Effector CD8-positive, alpha-beta T cell (primary cell): ENCODE data around the gene ADCY7.
"Not testable (repeated sequence)": the region's sequence is repeated elsewhere in the genome, so short reads cannot be mapped to it uniquely, and the experiment has no call there.

Experiments used
- DNase-seq: peaks from one replicate; lab custom pipeline; 2025; lab: John Stamatoyannopoulos, UW

The ADCY7 gene

DNA sequence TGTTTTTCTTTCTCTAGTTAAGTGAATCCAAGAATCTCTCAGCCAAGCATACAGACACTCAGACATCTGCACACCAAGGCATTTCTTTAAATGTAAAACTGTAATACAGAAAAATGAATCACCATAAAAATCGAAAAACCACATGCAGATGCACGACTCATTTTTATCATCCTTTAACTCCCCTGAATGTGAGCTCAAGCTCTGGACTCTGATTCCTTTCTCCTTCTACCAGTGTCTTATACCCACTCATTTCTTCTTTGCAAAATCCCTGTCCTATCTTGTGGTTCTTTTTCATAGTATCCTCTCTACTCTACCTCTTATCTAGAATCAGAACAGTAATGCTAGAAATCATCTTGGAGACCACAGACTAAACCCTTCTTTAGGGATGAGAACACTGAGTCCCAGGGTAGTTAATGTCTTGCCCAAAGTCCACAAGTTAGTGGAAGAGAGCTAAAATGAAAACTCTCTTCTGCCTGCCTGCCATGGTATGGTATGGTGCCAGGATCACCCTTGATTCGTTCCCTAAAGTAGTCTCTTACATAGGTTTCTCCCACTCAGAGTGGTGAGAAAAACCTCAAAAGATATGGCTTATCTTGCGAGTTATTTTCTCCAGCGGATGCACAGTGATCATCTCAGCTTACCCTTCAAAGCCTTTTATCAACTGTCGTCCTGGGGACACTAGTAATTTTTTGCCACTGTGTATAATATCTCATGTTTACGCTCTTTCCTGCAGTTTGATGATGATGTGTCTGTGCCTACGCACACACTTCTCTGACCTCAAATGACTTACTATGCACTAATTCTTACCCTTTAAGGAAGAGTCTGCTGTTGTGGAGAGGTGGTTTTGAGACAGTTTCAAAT, 72.2 kb downstream of the ADCY7 start:
- no peak for DNase-seq

DNA sequence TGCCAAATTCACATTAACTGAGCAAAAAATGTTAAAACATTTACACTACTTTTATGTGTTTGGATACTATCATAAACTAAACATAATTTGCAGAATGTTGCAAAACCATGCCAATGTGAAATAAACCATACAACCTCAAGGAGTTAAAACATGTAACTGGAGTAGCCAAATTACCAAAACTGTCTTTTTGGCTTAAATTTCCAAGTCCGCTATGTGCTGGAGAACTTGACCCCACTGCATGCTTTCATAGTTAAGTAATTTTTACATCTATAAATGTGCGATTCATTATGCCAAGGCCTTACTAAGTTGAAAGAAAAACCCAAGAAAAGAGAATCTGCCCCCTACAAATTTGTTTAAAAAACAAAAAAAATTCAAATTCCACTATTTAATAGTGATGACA, 74.2 kb downstream of the ADCY7 start:
- DNase-seq, result no peak

GRCh38 chr16:50343566-50343965, 77.2 kb downstream of the ADCY7 start:
- DNase-seq, result not testable (repeated sequence)

DNA sequence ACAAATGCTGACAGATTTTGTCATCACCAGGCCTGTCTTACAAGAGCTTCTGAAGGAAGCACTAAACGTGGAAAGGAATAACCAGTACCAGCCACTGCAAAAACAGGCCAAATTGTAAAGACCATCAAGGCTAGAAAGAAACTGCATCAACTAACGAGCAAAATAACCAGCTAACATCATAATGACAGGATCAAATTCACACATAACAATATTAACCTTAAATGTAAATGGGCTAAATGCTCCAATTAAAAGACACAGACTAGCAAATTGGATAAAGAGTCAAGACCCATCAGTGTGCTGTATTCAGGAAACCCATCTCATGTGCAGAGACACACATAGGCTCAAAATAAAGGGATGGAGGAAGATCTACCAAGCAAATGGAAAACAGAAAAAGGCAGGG, 78.9 kb downstream of the ADCY7 start:
- DNase-seq, result not testable (repeated sequence)

GRCh38 chr16:50351116-50351515, 84.8 kb downstream of the ADCY7 start:
- DNase-seq, result no peak

GRCh38 chr16:50351952-50352351, 85.6 kb downstream of the ADCY7 start:
- DNase-seq, result no peak

DNA sequence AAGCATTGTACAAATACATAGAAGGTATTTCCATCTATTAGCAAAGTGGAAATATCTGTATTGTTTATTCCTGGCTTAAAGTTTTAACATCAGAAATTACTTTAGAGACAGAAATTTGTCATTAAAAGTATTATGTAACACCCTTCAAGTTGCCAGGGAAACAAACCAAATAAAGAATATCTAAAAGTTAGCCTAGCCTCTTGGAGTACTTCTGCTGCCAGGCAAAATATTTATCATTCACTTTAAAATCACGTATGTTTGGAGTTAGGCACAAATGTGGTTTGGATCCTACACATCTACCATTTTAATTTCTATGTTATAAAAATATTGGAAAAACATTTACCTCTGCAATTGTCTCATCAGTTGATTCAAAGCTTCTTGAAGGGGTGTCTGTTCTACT, 87.7 kb downstream of the ADCY7 start:
- no peak for DNase-seq

GRCh38 chr16:50354629-50355456, 88.5 kb downstream of the ADCY7 start:
- no peak for DNase-seq

- no peak for DNase-seq
Observed at GRCh38 chr16:50359626-50360025, 93.3 kb downstream of the ADCY7 start.

- no peak for DNase-seq
Observed at GRCh38 chr16:50360033-50360778, 93.9 kb downstream of the ADCY7 start.

DNA sequence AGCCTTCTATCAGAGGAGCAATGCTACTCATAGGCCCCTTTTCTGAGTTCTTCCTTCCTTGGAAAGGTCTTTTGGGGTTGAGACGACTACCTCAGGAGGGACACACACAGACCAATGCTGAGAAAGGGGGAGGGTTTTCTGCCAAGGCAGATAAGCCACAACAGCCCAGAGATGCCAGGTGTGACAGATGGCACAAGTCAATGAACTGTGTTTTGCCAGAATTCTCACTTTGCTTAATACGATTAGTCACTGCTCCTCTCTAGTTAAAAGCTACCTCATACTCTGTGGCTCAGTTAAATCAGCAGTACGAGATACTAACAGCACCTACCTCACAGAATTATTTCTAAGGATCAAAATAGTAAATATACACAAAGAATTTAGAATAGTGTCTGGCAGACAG, 94.4 kb downstream of the ADCY7 start:
- no peak for DNase-seq

GRCh38 chr16:50363656-50364055, 97.3 kb downstream of the ADCY7 start:
- DNase-seq, result no peak

- DNase-seq, result no peak
Observed at GRCh38 chr16:50365791-50366575, 99.6 kb downstream of the ADCY7 start.
